Measurements from ENCODE around the gene RAB32. TPM values are rescaled to one million over a fixed set of nuclear protein-coding genes. Genes with fewer than 3 reads are reported as not detected.

Gene RAB32
- total RNA-seq, 1 experiment from 2014 or later: 26.9 TPM

DNA sequence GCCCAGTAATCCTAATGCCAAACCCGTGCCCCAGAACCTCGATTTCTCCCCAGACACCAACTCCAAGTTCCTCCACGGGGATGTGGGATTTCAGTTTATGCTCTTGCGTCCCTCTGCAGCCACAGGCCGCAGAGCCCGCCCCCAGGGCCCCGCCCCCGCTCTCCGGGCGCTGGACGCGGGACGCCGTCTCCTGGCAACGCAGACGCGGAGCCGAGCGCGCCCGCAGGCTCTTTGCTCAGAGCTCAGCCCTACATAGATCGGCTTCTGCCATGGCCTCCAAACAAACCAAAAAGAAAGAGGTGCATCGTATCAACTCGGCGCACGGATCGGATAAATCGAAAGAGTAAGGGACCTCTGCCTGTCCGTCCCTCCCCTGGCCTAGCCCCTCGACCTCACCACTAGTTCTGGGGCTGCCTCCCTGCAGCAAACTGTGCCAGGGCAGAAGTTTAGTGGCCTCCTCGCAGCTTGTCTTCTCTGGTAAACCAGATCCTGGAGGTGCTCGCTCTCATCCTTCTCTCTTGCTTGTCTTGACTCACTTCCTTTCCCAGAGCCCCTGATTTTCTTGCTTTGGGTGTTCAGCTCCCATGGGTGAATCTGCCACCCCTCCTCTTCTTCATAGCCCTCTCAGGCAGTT lies 55.3 kb downstream of the RAB32 start, which contains the start of gene ADGB:
ADGB (plus strand) TSS at position 201 of the 634 bp plus-strand sequence; CDS start at position 270, 69 bp downstream.
- CTCF ChIA-PET: no interaction called here
- no TSS peak for BruUV-seq (replicated peaks)
- Mint-ChIP-seq H3K4me1 (ENCODE audit: low read depth, unreplicated experiment) (no peaks in the 10 kb centered on the region), H3K9me3 (ENCODE audit: low read depth, unreplicated experiment) (no peaks in the 10 kb centered on the region), H3K4me3 (ENCODE audit: low read depth, unreplicated experiment) (no peak within 1 kb of the TSS), H3K27ac (ENCODE audit: unreplicated experiment) (no peak within 1 kb of the TSS), H3K27me3 (ENCODE audit: unreplicated experiment) (no peaks in the 10 kb centered on the region), H3K36me3 (ENCODE audit: insufficient read depth, unreplicated experiment) (no peaks in the 10 kb centered on the region)
- peak; percentile 5 for DNase-seq
- TF ChIP-seq, protein P1, sequence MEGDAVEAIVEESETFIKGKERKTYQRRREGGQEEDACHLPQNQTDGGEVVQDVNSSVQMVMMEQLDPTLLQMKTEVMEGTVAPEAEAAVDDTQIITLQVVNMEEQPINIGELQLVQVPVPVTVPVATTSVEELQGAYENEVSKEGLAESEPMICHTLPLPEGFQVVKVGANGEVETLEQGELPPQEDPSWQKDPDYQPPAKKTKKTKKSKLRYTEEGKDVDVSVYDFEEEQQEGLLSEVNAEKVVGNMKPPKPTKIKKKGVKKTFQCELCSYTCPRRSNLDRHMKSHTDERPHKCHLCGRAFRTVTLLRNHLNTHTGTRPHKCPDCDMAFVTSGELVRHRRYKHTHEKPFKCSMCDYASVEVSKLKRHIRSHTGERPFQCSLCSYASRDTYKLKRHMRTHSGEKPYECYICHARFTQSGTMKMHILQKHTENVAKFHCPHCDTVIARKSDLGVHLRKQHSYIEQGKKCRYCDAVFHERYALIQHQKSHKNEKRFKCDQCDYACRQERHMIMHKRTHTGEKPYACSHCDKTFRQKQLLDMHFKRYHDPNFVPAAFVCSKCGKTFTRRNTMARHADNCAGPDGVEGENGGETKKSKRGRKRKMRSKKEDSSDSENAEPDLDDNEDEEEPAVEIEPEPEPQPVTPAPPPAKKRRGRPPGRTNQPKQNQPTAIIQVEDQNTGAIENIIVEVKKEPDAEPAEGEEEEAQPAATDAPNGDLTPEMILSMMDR (IDR thresholded peaks at IDR 0.05; ENCODE audit: unreplicated experiment): no peak
- intact Hi-C loops (cut with micrococcal nuclease; ENCODE audit: unreplicated experiment): no loop called here

DNA sequence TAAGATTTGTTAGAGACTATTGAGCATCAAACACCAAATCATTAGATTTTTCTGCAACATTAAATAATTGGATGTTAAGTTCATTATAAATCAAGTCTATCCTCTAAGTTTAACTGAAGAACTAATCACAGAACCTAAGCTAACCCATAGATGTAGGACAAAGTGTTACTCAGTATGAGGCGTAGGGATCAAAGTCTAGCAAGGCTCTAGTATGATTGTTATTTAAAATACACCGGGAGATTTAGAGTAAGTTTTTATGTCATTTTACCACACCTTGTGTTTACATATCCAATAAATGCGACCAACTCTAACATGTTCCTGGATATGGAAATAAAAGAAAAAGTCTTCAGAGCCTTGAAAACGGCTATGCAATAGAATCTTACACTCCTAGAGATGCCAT lies 57.7 kb downstream of the RAB32 start:
- intact Hi-C loops (cut with micrococcal nuclease; ENCODE audit: unreplicated experiment): no loop called here
- no TSS peak for BruUV-seq (replicated peaks)
- TF ChIP-seq, protein P1 (IDR thresholded peaks at IDR 0.05; ENCODE audit: unreplicated experiment): no peak
- Mint-ChIP-seq H3K36me3 (ENCODE audit: insufficient read depth, unreplicated experiment) (no peaks in the 10 kb centered on the region), H3K27ac (ENCODE audit: unreplicated experiment) (no peak overlapping the region), H3K4me3 (ENCODE audit: low read depth, unreplicated experiment) (no peak overlapping the region), H3K4me1 (ENCODE audit: low read depth, unreplicated experiment) (no peaks in the 10 kb centered on the region), H3K9me3 (ENCODE audit: low read depth, unreplicated experiment) (no peaks in the 10 kb centered on the region), H3K27me3 (ENCODE audit: unreplicated experiment) (no peaks in the 10 kb centered on the region)
- DNase-seq: no peak
- CTCF ChIA-PET: interaction anchor here (0.7 kb wide), 1 partner anchor 215 kb away, joined by 3 read pairs; no protein-coding TSS in a partner anchor

DNA sequence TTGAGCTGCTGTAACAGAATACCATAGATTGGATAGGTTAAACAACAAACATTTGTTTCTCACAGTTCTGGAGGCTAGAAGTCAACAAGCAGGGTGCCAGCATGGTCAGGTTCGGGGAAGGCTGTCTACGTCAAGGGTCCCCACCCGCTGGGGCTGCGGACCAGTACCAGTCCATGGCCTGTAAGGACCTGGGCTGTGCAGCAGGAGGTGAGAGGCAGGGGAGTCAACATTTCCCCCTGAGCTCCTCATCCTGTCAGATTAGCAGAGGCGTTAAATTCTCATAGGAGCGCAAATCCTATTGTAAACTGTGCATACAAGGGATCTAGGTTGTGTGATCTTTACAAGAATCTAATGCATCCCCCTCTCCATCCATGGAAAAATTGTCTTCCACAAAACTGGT lies 58.9 kb downstream of the RAB32 start:
- CTCF ChIA-PET: no interaction called here
- TF ChIP-seq, protein P1 (IDR thresholded peaks at IDR 0.05; ENCODE audit: unreplicated experiment): no peak
- no peaks in the 10 kb centered on the region for H3K27me3 Mint-ChIP-seq (ENCODE audit: unreplicated experiment)
- no peak overlapping the region for H3K4me3 Mint-ChIP-seq (ENCODE audit: low read depth, unreplicated experiment)
- H3K4me1 Mint-ChIP-seq (ENCODE audit: low read depth, unreplicated experiment): no peaks in the 10 kb centered on the region
- no peaks in the 10 kb centered on the region for H3K36me3 Mint-ChIP-seq (ENCODE audit: insufficient read depth, unreplicated experiment)
- no peak overlapping the region for H3K27ac Mint-ChIP-seq (ENCODE audit: unreplicated experiment)
- DNase-seq: no peak
- no peaks in the 10 kb centered on the region for H3K9me3 Mint-ChIP-seq (ENCODE audit: low read depth, unreplicated experiment)
- intact Hi-C loops (cut with micrococcal nuclease; ENCODE audit: unreplicated experiment): no loop called here
- BruUV-seq (replicated peaks): no TSS peak

Other genes with a start within 250 kb of the RAB32 start
- not detected in 2 replicates for gene ADGB, start 55.1 kb downstream of the RAB32 start, total RNA-seq (2022)